Neutrophil (primary cell): ENCODE data around the gene CNOT8.
"Not testable (repeated sequence)": the region's sequence is repeated elsewhere in the genome, so short reads cannot be mapped to it uniquely, and the experiment has no call there.

Experiments
- H3K27ac ChIP-seq: fragments of 200-600 bp; sonication (generic); 2 replicates; pipeline ENCODE4 v1.5.1; 2016; ENCODE audit warnings: mild to moderate bottlenecking, moderate library complexity
- H3K27me3 ChIP-seq: fragments of 200-600 bp; sonication (generic); 2 replicates; pipeline ENCODE4 v1.6.0; 2016; ENCODE audit warnings: mild to moderate bottlenecking
- H3K36me3 ChIP-seq: fragments of 200-600 bp; sonication (generic); 2 replicates; pipeline ENCODE4 v1.5.1; 2017
- H3K4me1 ChIP-seq, 2 experiments: fragments of 200-600 bp in 1 of 2; sonication (generic) in 1 of 2; 1 replicate in 1 of 2; 2 replicates in 1 of 2; pipeline versions ENCODE4 v1.5.1 to v1.6.1; 2013 to 2016; ENCODE audit warnings: low read depth in 1 of 2, low read length in 1 of 2, mild to moderate bottlenecking in 1 of 2, moderate library complexity in 1 of 2; ENCODE audit not compliant: control insufficient read depth in 1 of 2, insufficient read depth in 1 of 2
- H3K4me3 ChIP-seq, 2 experiments: fragments of 200-600 bp in 1 of 2; sonication (generic) in 1 of 2; 1 replicate in 1 of 2; 2 replicates in 1 of 2; pipeline ENCODE4 v1.5.1; 2013 to 2016; ENCODE audit warnings: low read depth in 1 of 2, low read length in 1 of 2, mild to moderate bottlenecking in 1 of 2, moderate library complexity in 1 of 2
- H3K9me3 ChIP-seq: fragments of 200-600 bp; sonication (generic); 2 replicates; pipeline ENCODE4 v1.5.1; 2016
- CTCF ChIP-seq: fragments of 200-600 bp; sonication (generic); IDR thresholded peaks from 2 replicates; pipeline ENCODE4 v1.5.1; 2016; ENCODE audit warnings: antibody characterized with exemption

CNOT8 gene

GRCh38 chr5:154819546-154819945 is 38.9 kb upstream of the CNOT8 start:
- Histone ChIP-seq H3K4me1 (no peaks in the 10 kb centered on the region), H3K27ac (no peak overlapping the region), H3K9me3 (no peaks in the 10 kb centered on the region), H3K36me3 (peaks cover 43% of the 10 kb centered on the region), H3K27me3 (no peaks in the 10 kb centered on the region), H3K4me3 (no peak overlapping the region)
- no peak for TF ChIP-seq CTCF

DNA sequence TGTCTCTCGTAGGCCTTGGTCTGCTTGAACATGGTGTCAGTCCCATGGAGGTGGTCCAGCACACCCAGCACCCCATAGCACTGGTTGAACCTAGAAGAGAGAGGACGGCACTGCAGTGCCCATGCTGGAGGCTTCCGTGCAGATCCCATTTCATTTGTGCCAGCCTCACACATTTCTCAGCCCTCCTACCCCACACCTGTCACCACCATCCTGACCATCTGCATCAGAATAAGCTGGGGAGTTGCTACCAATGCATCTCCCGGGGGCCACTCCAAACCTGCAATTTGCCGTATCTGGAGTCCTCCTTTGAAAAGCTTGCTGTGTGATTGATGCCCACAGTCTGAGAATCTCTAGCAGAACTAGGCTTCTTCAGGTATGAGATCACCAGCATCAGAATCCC is 38.0 kb upstream of the CNOT8 start:
- TF ChIP-seq CTCF, result no peak
- no peaks in the 10 kb centered on the region for H3K9me3 ChIP-seq
- no peaks in the 10 kb centered on the region for H3K4me1 ChIP-seq
- peaks cover 39% of the 10 kb centered on the region for H3K36me3 ChIP-seq
- H3K27me3 ChIP-seq, result no peaks in the 10 kb centered on the region
- H3K4me3 ChIP-seq, result no peak overlapping the region
- no peak overlapping the region for H3K27ac ChIP-seq

DNA sequence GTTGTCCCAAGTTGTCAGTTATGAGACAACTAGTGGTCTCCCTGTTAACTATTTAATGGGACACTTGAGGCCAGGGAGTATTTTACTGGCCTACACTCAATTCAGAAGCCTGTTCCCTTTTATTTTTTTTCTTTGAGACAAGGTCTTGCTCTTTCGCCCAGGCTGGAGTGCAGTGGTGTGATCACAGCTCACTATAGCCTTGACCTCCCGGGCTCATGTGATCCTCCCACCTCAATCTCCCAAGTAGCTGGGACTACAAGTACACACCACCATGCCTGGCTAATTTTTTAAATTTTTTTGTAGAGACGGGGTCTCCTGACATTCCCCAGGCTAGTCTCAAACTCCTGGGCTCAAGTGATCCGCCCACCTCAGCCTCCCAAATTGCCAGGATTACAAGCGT is 35.5 kb upstream of the CNOT8 start:
- not testable (repeated sequence) for H3K4me1 ChIP-seq, H3K27me3 ChIP-seq, H3K4me3 ChIP-seq, H3K27ac ChIP-seq, H3K9me3 ChIP-seq
- H3K36me3 ChIP-seq, result peaks cover 20% of the 10 kb centered on the region

- peaks cover 16% of the 10 kb centered on the region for H3K36me3 ChIP-seq
- no peaks in the 10 kb centered on the region for H3K27me3 ChIP-seq
- no peak overlapping the region for H3K4me3 ChIP-seq
- H3K27ac ChIP-seq, result no peak overlapping the region
- TF ChIP-seq CTCF, result no peak
- no peaks in the 10 kb centered on the region for H3K9me3 ChIP-seq
- no peaks in the 10 kb centered on the region for H3K4me1 ChIP-seq
Observed at GRCh38 chr5:154823605-154824004, 34.8 kb upstream of the CNOT8 start.

GRCh38 chr5:154824070-154824469 is 34.4 kb upstream of the CNOT8 start:
- no peak overlapping the region for H3K27ac ChIP-seq

GRCh38 chr5:154829181-154829588 is 29.2 kb upstream of the CNOT8 start:
- H3K27me3 ChIP-seq, result no peaks in the 10 kb centered on the region
- H3K36me3 ChIP-seq, result peaks cover 5% of the 10 kb centered on the region
- TF ChIP-seq CTCF, result no peak
- H3K4me1 ChIP-seq, result peaks cover 0 to 5% of the 10 kb centered on the region in 2 experiments
- no peak overlapping the region for H3K4me3 ChIP-seq
- no peaks in the 10 kb centered on the region for H3K9me3 ChIP-seq
- H3K27ac ChIP-seq, result no peak overlapping the region

More at GRCh38 chr5:154824070-154824469, 34.4 kb upstream of the CNOT8 start:
- peaks cover 16% of the 10 kb centered on the region for H3K36me3 ChIP-seq
- H3K9me3 ChIP-seq, result no peaks in the 10 kb centered on the region
- no peaks in the 10 kb centered on the region for H3K4me1 ChIP-seq
- TF ChIP-seq CTCF, result no peak
- no peaks in the 10 kb centered on the region for H3K27me3 ChIP-seq
- H3K4me3 ChIP-seq, result no peak overlapping the region
